HL-60 (cell line): Measurements from ENCODE around the gene ZCCHC3.

ENCODE experiments used
- GABPA ChIP-seq: IDR thresholded peaks from 2 replicates; pipeline ENCODE4 v1.6.1; 2012; ENCODE audit warnings: low read depth
- POLR2AphosphoS5 ChIP-seq: IDR thresholded peaks from 2 replicates; pipeline ENCODE4 v1.6.1; 2012; ENCODE audit warnings: low read depth
- REST ChIP-seq: IDR thresholded peaks from 2 replicates; pipeline ENCODE4 v1.6.1; 2012; ENCODE audit warnings: low read depth; ENCODE audit not compliant: insufficient replicate concordance
- TF ChIP-seq, protein P1 (sequence below): IDR thresholded peaks from one replicate; pipeline ENCODE4 v1.5.1; 2011; ENCODE audit warnings: low read length, control low read depth, inconsistent platforms; ENCODE audit not compliant: insufficient read depth

DNA sequence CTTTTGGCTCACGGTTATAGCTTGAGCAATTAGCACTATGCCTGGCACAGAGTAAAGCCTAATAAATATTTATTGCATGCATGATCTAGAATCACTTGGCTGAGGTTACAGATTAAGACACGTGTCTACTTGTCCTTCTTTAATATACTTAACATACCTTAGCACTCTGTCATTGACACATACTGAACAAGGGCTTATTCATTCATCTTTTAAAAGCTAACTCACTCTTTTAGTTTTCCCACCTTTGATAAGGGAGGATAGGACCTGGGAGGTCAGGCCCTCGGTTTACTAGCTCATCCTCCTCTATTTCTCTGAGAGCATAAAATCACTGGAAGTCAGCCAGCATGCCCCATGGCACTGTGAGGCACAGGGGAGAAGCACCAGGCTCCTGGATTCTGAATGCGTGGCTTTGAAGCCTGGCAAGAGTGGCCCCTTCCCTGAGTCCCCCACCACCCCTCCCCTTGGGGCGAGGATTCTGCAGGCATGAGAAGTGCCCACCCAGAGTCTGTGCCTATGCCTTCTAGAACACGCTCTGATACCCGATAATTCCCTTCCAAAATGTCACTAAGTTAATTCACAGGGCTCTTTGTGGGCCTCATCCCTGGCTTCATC lies 11.2 kb downstream of the ZCCHC3 start:
- TF ChIP-seq, protein P1, sequence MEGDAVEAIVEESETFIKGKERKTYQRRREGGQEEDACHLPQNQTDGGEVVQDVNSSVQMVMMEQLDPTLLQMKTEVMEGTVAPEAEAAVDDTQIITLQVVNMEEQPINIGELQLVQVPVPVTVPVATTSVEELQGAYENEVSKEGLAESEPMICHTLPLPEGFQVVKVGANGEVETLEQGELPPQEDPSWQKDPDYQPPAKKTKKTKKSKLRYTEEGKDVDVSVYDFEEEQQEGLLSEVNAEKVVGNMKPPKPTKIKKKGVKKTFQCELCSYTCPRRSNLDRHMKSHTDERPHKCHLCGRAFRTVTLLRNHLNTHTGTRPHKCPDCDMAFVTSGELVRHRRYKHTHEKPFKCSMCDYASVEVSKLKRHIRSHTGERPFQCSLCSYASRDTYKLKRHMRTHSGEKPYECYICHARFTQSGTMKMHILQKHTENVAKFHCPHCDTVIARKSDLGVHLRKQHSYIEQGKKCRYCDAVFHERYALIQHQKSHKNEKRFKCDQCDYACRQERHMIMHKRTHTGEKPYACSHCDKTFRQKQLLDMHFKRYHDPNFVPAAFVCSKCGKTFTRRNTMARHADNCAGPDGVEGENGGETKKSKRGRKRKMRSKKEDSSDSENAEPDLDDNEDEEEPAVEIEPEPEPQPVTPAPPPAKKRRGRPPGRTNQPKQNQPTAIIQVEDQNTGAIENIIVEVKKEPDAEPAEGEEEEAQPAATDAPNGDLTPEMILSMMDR: no peak
- TF ChIP-seq GABPA (no peak), POLR2AphosphoS5 (no peak), REST (no peak)
